B cell (primary cell): ENCODE results near the gene ITGB2. TPM values are rescaled to one million over a fixed set of nuclear protein-coding genes. Genes with fewer than 3 reads are reported as not detected.

Experiments
- ATAC-seq: fragments of 200-7000 bp; cut with Tn5 transposase; one replicate; pipeline ENCODE4 v1.10.0; 2021; ENCODE audit warnings: low read depth, mild to moderate bottlenecking, moderate number of reproducible peaks, moderate library complexity
- CTCF ChIA-PET: fragments of 350-600 bp; sonication (Branson Sonifier 250); formaldehyde crosslinking; loops from one replicate; lab custom pipeline; 2021; ENCODE audit warnings: antibody characterized with exemption, inconsistent platforms; lab: Charles Lee
- POLR2A ChIA-PET: fragments of 350-600 bp; sonication (Branson Sonifier 250); formaldehyde crosslinking; loops from one replicate; lab custom pipeline; 2021; ENCODE audit warnings: antibody characterized with exemption; lab: Charles Lee
- DNase-seq: peaks from one replicate; pipeline ENCODE4 v3.0.0; 2013
- H2AFZ ChIP-seq: 2 replicates; pipeline ENCODE4 v1.6.1; 2012; ENCODE audit warnings: mild to moderate bottlenecking, low read depth, low read length; ENCODE audit not compliant: insufficient read depth, poor library complexity, severe bottlenecking
- H3K27ac ChIP-seq, 2 donors: 1 replicate in 1 of 2; 2 replicates in 1 of 2; pipeline ENCODE4 v1.5.1; 2012 to 2013; ENCODE audit warnings: low read length in 2 of 2, mild to moderate bottlenecking in 2 of 2, moderate library complexity in 1 of 2
- H3K27me3 ChIP-seq, 4 experiments: fragments of 200-600 bp in 1 of 4; sonication (generic) in 1 of 4; replicated peaks in 1 of 4; 1 replicate in 2 of 4; 2 replicates in 2 of 4; pipeline versions ENCODE4 v1.6.1 to v1.7.0; 2013 to 2016; ENCODE audit warnings: low read length in 3 of 4, mild to moderate bottlenecking in 2 of 4, mixed read lengths in 1 of 4, moderate library complexity in 1 of 4; ENCODE audit not compliant: insufficient read depth in 4 of 4, control insufficient read depth in 3 of 4; ENCODE audit errors: control extremely low read depth in 1 of 4
- H3K36me3 ChIP-seq, 2 experiments: replicated peaks in 1 of 2; 1 replicate in 1 of 2; 2 replicates in 1 of 2; pipeline versions ENCODE4 v1.6.1 to v1.7.1; 2013; ENCODE audit warnings: low read length in 1 of 2; ENCODE audit not compliant: insufficient read depth in 2 of 2, control insufficient read depth in 1 of 2; ENCODE audit errors: control extremely low read depth in 1 of 2, extremely low read depth in 1 of 2
- H3K4me1 ChIP-seq, 2 donors: fragments of 200-600 bp in 1 of 2; sonication (generic) in 1 of 2; 1 replicate in 1 of 2; 2 replicates in 1 of 2; pipeline versions ENCODE4 v1.5.1 to v1.6.1; 2013 to 2017; ENCODE audit warnings: low read length in 2 of 2; ENCODE audit not compliant: control insufficient read depth in 2 of 2, insufficient read depth in 2 of 2
- H3K4me2 ChIP-seq: replicated peaks from 2 replicates; pipeline ENCODE3; 2012; ENCODE audit warnings: mild to moderate bottlenecking, low read depth, low read length; ENCODE audit not compliant: poor library complexity, severe bottlenecking
- H3K4me3 ChIP-seq, 5 experiments: fragments of 200-600 bp in 1 of 5; sonication (generic) in 1 of 5; 1 replicate in 3 of 5; 2 replicates in 2 of 5; pipeline versions ENCODE4 v1.5.1 to v1.7.0; 2011 to 2016; ENCODE audit warnings: low read length in 4 of 5, mild to moderate bottlenecking in 4 of 5, low read depth in 2 of 5, control low read depth in 1 of 5, moderate library complexity in 1 of 5; ENCODE audit not compliant: insufficient read depth in 1 of 5; ENCODE audit errors: control extremely low read depth in 1 of 5, extremely low read depth in 1 of 5
- H3K79me2 ChIP-seq: fragments of 200-600 bp; sonication (generic); one replicate; pipeline ENCODE4 v1.6.0; 2016; ENCODE audit warnings: low read length; ENCODE audit not compliant: control insufficient read depth, insufficient read depth
- H3K9ac ChIP-seq: fragments of 200-600 bp; sonication (generic); 2 replicates; pipeline ENCODE4 v1.6.1; 2017; ENCODE audit warnings: mild to moderate bottlenecking, low read length, moderate library complexity
- H3K9me3 ChIP-seq, 3 donors: one replicate each; pipeline versions ENCODE4 v1.6.1 to v1.7.1; 2013; ENCODE audit warnings: low read length in 2 of 3; ENCODE audit not compliant: control insufficient read depth in 2 of 3, insufficient read depth in 1 of 3; ENCODE audit errors: control extremely low read depth in 1 of 3
- H4K20me1 ChIP-seq: 2 replicates; pipeline ENCODE4 v1.6.0; 2012; ENCODE audit warnings: mild to moderate bottlenecking, low read length; ENCODE audit not compliant: insufficient read depth, control insufficient read depth, poor library complexity, severe bottlenecking
- H3K27ac Mint-ChIP-seq: one replicate; pipeline ENCODE4 v1.8.0; 2021; ENCODE audit warnings: mixed read lengths
- H3K27me3 Mint-ChIP-seq: one replicate; pipeline ENCODE4 v1.8.0; 2021; ENCODE audit warnings: mixed read lengths
- H3K4me1 Mint-ChIP-seq: one replicate; pipeline ENCODE4 v1.8.0; 2021; ENCODE audit warnings: mixed read lengths
- H3K4me3 Mint-ChIP-seq: one replicate; pipeline ENCODE4 v1.8.0; 2021; ENCODE audit warnings: mixed read lengths
- H3K9me3 Mint-ChIP-seq: one replicate; pipeline ENCODE4 v1.8.0; 2022; ENCODE audit warnings: mixed read lengths; ENCODE audit not compliant: insufficient read depth
- CTCF ChIP-seq: fragments of 200-600 bp; IDR thresholded peaks from one replicate; pipeline ENCODE4 v1.8.0; 2022; ENCODE audit warnings: antibody characterized with exemption, mild to moderate bottlenecking
- EZH2 ChIP-seq: IDR thresholded peaks from 2 replicates; pipeline ENCODE4 v1.6.1; 2012; ENCODE audit warnings: borderline replicate concordance, low read depth, mild to moderate bottlenecking, moderate library complexity, low read length; ENCODE audit not compliant: insufficient read depth, poor library complexity, severe bottlenecking
- WGBS: methylation state at CpG from one replicate; pipeline ENCODE4 v1.1.5; 2013; ENCODE audit warnings: missing lambda C conversion rate; ENCODE audit not compliant: insufficient coverage; 5-methylcytosine and 5-hydroxymethylcytosine counted together
- intact Hi-C: fragments of 100-400 bp; cut with micrococcal nuclease; formaldehyde crosslinking; loops from one replicate; pipeline ENCODE4 v1.10.0; 2022
- polyA plus RNA-seq: library from polyadenylated mRNA; depleted of rRNA; stranded (reverse); fragments of >200 nt; gene quantifications from 2 replicates; pipeline ENCODE4 v1.2.3, GENCODE V29; 2012
- total RNA-seq, 2 donors: library from RNA; stranded (reverse); fragments of 120-200 nt in 1 of 2; gene quantifications; 1 replicate in 1 of 2; 2 replicates in 1 of 2; pipeline versions ENCODE4 v1.2.3 to v1.2.4, GENCODE V29; 2013 to 2022

Gene ITGB2
- total and polyA plus RNA-seq, 2 donors (not counting 1 experiment from before 2014, with no cell fraction given) = 102 to 368 TPM

DNA sequence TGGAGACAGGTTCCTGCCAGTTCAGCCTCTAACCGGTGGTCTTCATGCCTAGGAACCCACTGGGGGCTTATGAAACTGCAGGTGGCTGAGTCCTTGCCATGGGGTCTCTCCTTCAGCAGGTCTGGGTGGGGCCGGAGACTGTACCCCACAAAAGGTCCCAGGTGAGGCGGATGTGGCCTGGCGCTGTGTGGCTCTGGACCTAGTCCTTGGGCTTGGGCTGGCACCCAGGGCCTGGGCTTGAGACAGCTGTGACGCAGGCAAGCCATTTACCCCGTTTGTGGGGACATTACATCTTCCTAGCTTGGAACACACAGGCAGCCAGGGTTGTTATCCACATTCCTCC, 13.2 kb upstream of the ITGB2 start:
- Histone ChIP-seq H3K9ac (no peak overlapping the region), H3K79me2 (peaks cover 23% of the 10 kb centered on the region)
- peaks cover 38% of the 10 kb centered on the region for H3K4me1 Mint-ChIP-seq

More for the DNA sequence above, 13.2 kb upstream of the ITGB2 start:
- H3K4me2 ChIP-seq = peak overlapping the region; percentile 98
- Mint-ChIP-seq H3K4me3 (no peak overlapping the region), H3K27me3 (no peaks in the 10 kb centered on the region), H3K27ac (no peak overlapping the region), H3K9me3 (peaks cover 2% of the 10 kb centered on the region)
- ATAC-seq (no peak), DNase-seq (no peak)
- intact Hi-C loops = loop anchor here (5.0 kb wide), 2 partner anchors 117 to 422 kb away; partner anchors contain the start of gene SUMO3
- H3K27ac ChIP-seq = no peak overlapping the region
- peaks cover 0 to 12% (median 0%) of the 10 kb centered on the region in 3 donors for H3K9me3 ChIP-seq
- WGBS = 93% methylated on average over 6 of the region's 6 CpGs
- H3K36me3 ChIP-seq = no peaks in the 10 kb centered on the region
- ChIA-PET POLR2A (interaction anchor here (0.6 to 1.5 kb wide), 2 partner anchors 50 to 60 kb away, joined by 6 to 10 read pairs; partner anchors contain the start of gene PTTG1IP), CTCF (interaction anchor here (0.9 to 10.6 kb wide), 8 partner anchors 9 to 141 kb away, joined by 3 to 204 read pairs (median 10); partner anchors contain the start of gene UBE2G2)
- peaks cover 31 to 43% of the 10 kb centered on the region in 2 donors for H3K4me1 ChIP-seq
- no peaks in the 10 kb centered on the region for H3K27me3 ChIP-seq
- peaks cover 13% of the 10 kb centered on the region for H4K20me1 ChIP-seq
- TF ChIP-seq EZH2 (no peak), CTCF (no peak)
- no peak overlapping the region for H2AFZ ChIP-seq
- no peak overlapping the region for H3K4me3 ChIP-seq
